Retinal pigment epithelial cell (primary cell): ENCODE results near the gene SRPX.

Source experiments
- DNase-seq: peaks from one replicate; pipeline ENCODE4 v3.0.0-alpha.2; 2010; ENCODE audit warnings: low read depth
- H3K4me3 ChIP-seq: 2 replicates; pipeline ENCODE4 v1.5.1; 2011; ENCODE audit warnings: mild to moderate bottlenecking, low read length, control low read depth, moderate library complexity
- TF ChIP-seq, protein P1 (sequence below): conservative IDR thresholded peaks from 2 replicates; pipeline ENCODE4 v1.5.1; 2011; ENCODE audit warnings: low read depth, low read length, control low read depth, inconsistent platforms

Gene SRPX

DNA sequence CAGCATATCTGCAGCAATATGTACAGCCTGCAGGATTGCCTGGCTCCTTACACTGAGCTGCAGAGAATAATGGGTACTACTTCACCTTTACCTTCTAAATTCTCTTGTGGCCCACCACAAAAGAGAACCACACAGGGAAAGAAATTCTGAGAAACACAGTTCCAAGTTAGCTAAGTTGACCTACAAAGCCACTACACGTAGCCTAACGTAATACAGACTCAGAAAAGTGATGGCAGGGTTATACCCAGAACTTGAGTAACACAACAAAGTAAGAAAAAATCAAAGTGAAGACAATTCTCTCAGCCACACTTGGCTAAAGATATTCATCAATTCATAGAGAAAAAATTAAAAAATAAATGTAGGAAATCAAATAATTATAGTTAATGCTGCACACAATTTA is 26.4 kb upstream of the SRPX start:
- TF ChIP-seq, protein P1, sequence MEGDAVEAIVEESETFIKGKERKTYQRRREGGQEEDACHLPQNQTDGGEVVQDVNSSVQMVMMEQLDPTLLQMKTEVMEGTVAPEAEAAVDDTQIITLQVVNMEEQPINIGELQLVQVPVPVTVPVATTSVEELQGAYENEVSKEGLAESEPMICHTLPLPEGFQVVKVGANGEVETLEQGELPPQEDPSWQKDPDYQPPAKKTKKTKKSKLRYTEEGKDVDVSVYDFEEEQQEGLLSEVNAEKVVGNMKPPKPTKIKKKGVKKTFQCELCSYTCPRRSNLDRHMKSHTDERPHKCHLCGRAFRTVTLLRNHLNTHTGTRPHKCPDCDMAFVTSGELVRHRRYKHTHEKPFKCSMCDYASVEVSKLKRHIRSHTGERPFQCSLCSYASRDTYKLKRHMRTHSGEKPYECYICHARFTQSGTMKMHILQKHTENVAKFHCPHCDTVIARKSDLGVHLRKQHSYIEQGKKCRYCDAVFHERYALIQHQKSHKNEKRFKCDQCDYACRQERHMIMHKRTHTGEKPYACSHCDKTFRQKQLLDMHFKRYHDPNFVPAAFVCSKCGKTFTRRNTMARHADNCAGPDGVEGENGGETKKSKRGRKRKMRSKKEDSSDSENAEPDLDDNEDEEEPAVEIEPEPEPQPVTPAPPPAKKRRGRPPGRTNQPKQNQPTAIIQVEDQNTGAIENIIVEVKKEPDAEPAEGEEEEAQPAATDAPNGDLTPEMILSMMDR = no peak
- no peak overlapping the region for H3K4me3 ChIP-seq
- no peak for DNase-seq

- TF ChIP-seq, protein P1 = no peak
Measured at GRCh38 chrX:38240541-38240940, 19.9 kb upstream of the SRPX start.

GRCh38 chrX:38236901-38237615 is 16.4 kb upstream of the SRPX start:
- TF ChIP-seq, protein P1 = no peak
- DNase-seq = no peak
- H3K4me3 ChIP-seq = no peak overlapping the region

More at GRCh38 chrX:38240541-38240940, 19.9 kb upstream of the SRPX start:
- no peak overlapping the region for H3K4me3 ChIP-seq
- no peak for DNase-seq

- DNase-seq = peak; percentile 59
- no peak overlapping the region for H3K4me3 ChIP-seq
- TF ChIP-seq, protein P1 = no peak
Measured at GRCh38 chrX:38233891-38234667, 13.4 kb upstream of the SRPX start.

- TF ChIP-seq, protein P1 = no peak
- H3K4me3 ChIP-seq = no peak overlapping the region
- no peak for DNase-seq
Measured at GRCh38 chrX:38232079-38232686, 11.5 kb upstream of the SRPX start.

- DNase-seq = no peak
- H3K4me3 ChIP-seq = no peak overlapping the region
- TF ChIP-seq, protein P1 = no peak
Measured at GRCh38 chrX:38225093-38225492, 4.4 kb upstream of the SRPX start.

- no peak overlapping the region for H3K4me3 ChIP-seq
- TF ChIP-seq, protein P1 = no peak
- no peak for DNase-seq
Measured at GRCh38 chrX:38224160-38224559, 3.5 kb upstream of the SRPX start.
